Ramos (cell line): ENCODE data around the gene C11orf68.

Experiments used
- in situ Hi-C: fragments of 300-500 bp; cut with MboI; formaldehyde crosslinking; loops from one replicate; pipeline ENCODE4 v1.14.3; 2022; ENCODE audit warnings: low sequenced_read_pairs; ENCODE audit not compliant: unreplicated experiment

Gene C11orf68

DNA sequence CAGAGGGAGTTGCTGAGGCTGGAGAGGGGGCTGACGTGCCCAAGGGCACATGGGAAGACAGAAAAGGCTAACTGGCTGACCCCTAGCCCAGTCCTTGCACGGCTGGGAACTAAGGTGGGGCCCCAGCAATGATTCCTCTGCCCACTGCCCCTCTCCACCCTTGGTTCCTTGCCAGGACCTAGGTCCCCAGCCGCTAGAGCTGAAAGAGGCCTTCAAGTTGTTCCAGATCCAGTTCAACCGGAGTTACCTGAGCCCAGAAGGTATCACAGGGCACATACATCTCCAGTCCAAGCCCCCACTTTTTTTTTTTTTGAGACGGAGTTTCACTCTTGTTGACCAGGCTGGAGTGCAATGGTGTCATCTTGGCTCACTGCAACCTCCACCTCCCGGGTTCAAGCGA, 38.8 kb downstream of the C11orf68 start:
- in situ Hi-C loops, result loop anchor here (5.0 kb wide), 1 partner anchor 107 kb away; no protein-coding TSS in a partner anchor

DNA sequence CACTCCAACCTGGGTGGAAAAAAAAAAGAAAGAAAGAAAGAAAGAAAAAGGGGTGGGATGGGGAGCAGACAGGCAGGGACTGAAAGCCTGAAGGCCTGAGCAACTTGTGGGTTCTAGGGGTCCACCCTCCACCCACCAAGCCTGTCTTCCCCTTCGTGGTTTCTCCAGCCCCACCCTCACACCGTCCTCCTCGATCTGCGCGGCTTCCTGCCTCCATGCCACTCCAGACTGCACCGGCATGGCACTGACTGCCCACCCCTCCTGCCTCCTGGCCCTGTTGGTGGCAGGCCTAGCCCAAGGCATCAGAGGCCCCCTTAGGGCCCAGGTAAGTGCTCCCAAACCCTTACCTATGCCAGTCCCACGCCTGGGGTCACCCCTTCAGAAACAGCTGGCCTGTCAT, 39.2 kb downstream of the C11orf68 start, which contains the start of gene CTSW:
TSS of gene CTSW (plus strand) at position 221 of the 400 bp plus-strand sequence. CDS start at position 239, 18 bp downstream.
- in situ Hi-C loops, result loop anchor here (5.0 kb wide), 1 partner anchor 108 kb away; no protein-coding TSS in a partner anchor

- in situ Hi-C loops, result no loop called here
Measured at GRCh38 chr11:65873318-65874156, 45.3 kb downstream of the C11orf68 start.

DNA sequence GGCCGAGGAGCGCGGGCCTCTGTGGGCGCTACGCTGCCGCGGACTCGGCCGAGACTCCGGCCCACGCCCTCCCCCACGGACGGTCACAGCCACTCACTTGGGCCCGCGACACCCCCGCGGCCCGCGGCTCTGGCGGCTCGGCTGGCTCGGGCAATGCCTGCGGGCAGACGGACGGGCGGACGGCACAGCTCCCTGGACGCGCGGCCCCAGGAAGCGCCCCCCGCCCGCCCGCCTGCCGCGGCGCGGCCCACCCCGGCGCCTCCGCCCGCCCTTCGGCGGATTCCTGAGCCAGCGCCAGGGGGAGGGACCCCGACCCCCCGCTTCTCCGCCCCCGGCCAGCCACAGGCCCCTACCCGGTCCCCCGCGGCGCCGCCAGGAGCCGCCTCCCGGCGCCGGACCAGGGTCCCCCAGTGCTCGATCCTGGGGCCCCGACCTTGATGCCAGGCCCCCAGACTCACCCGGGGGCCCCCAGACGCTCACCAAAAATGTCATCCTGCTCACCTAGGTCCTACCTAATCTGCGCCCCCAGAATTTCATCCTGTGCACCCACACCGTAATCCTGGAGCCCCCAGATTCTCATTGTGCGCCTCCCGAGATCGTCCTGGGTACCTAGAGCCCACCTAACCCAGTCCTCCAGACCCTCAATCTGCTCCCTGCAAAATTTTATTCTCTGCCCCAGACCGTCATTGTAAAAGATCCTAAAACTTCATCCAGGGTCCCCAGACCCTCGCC, 46.1 kb downstream of the C11orf68 start, which contains the start of gene EFEMP2:
TSS of gene EFEMP2 (minus strand) at position 215 of the 732 bp plus-strand sequence. CDS start 446 bp downstream, outside the sequence.
- in situ Hi-C loops, result no loop called here

DNA sequence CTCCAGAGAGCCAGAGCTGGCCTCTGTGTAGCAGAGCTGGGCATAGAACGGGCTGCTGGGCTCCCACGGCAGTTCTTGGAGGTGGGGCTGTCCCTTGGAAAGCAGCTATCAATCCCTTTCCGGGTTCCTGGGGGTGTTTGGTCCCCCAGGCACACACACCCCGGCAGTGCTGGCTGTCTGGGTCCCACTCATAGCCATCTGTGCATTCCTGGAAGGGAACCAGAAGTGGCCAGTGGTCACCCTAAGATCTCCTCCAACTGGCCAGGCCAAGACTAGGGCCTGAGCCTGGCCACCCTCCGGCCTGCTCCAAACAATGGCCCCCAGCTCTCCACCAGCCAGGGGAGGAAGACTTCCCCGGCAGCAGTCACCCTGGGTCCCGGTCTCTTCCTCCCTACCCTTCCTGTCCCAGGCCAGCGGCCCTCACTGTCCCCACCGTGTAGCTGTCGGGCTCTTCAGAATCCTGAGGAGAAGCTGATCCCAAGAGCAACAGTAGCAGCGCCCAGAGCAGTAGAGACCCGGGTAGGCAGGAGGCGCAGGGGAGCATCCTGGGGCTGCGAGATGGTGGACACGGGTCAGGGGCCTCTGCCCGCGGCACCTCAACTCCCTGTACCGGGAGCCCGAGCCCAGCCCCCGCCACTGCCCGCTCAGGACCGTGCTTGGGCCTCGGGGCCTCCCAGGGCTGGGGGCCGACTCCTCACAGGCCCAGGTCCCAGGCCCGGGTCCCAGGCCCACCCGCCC, 46.9 kb downstream of the C11orf68 start:
- in situ Hi-C loops, result no loop called here

DNA sequence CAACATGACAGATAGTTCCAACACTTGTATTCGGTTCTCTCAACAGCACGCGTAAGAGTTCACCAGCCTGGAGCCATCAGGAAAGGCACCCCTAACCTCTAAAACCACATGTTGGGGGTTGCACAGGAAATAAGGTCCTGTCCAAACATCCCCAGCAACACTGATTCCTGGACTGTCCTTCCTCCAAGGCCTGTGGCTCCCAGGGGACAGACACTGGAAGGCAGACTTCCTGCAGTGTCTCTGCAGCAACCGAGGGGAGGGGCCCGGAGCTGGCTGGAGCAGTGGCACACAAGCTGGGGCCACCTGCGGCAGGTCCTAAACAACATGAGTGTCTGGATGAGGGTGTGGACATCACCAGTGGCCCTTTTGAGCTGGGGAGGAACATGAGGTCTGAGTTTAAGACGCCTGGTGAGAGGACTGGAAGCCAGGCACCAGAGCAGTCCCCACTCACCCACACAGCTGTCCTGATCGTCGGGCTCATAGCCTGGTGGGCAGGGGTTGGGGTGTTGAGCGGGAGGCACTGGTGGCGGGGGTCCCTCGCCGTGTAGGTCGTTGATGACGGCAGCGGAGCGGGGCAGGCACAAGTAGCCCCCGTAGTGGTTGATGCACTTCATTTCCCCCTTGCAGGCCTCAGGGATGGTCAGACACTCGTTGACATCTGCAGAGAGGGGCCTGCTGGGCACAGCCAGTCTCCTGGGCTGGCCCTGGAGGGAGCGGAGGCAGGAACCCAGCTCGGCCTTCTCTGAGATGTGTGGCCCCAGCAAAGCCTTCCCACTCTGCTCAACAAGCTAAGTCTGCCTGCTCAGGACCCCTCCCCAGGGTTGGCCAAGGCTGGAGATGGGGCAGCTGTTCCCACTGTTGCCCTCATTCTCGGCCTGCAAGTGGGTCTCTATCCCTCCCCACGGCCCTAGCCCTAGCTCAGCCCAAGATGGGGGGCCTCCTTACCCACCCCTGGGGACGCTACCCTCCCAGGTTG, 47.9 kb downstream of the C11orf68 start:
- in situ Hi-C loops, result no loop called here

DNA sequence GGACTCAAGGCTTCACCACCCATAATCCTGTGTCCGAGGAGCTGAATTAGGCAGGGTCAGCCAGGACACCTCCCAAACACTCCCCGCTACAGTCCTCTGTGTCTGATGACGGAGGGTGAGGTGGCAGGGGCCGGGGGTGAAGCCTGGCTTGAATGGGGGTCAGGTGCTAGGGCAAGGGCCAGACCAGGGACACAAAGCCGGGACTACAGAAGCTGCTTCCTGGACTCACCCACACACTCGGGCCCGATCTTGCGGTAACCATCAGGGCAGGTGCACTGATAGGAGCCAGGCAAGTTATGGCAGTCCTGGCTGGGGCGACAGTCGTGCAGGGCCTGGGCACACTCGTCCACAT, 48.6 kb downstream of the C11orf68 start:
- in situ Hi-C loops, result no loop called here

- in situ Hi-C loops, result no loop called here
Measured at GRCh38 chr11:65869643-65870306, 49.1 kb downstream of the C11orf68 start.

- in situ Hi-C loops, result no loop called here
Measured at GRCh38 chr11:65868907-65869306, 50.0 kb downstream of the C11orf68 start.

DNA sequence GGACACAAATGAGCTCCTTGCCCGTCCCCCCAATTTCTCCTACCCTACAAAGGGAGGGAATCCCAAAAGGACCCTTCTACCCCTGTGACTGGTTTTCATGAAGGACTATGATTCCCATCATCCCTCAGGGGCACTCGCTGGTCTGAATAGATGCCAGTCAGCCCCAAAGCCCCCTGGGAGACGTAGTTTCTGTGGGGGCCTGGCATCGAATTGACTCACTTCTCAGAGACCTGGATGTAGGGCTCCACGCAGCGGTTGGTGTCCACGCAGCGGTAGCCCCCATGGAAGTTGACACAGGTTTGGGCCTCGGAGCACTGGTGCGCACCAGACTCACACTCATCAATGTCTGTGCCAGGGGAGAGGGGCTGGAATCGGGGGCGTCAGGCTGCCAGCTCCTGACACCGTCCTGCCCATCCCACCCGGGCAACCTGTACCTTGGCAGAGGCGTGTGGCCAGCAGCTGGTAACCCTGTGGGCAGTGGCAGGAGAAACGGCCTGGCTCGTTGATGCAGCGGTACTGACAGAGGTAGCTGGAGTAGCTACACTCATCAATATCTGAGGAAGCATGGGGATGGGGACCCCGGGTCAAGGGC, 50.7 kb downstream of the C11orf68 start:
- in situ Hi-C loops, result no loop called here

GRCh38 chr11:65867284-65868071, 51.4 kb downstream of the C11orf68 start:
- in situ Hi-C loops, result no loop called here
